Measurements from ENCODE around the gene OPRD1.
"Not testable (repeated sequence)": the region's sequence is repeated elsewhere in the genome, so short reads cannot be mapped to it uniquely, and the experiment has no call there.

Gene OPRD1

GRCh38 chr1:28811766-28812668 lies at the start of gene OPRD1:
TSS of gene OPRD1 (plus strand) at chr1:28812170. CDS start at chr1:28812384, 214 bp downstream.
- no peak within 1 kb of the TSS for H3K4me3 ChIP-seq (ENCODE audit: low read length)
- H3K4me1 ChIP-seq (ENCODE audit: insufficient read depth, low read length) = no peaks in the 10 kb centered on the region
- no peaks in the 10 kb centered on the region for H3K9me3 ChIP-seq (ENCODE audit: low read length)
- H3K36me3 ChIP-seq (ENCODE audit: insufficient read depth, low read length) = no peaks in the 10 kb centered on the region
- no peak within 1 kb of the TSS for H2AFZ ChIP-seq (ENCODE audit: low read depth, low read length)
- H3K27me3 ChIP-seq (ENCODE audit: insufficient read depth, low read length) = peaks cover 66% of the 10 kb centered on the region

GRCh38 chr1:28766532-28767183 lies 45.3 kb upstream of the OPRD1 start:
- H3K36me3 ChIP-seq (ENCODE audit: insufficient read depth, low read length) = peaks cover 60% of the 10 kb centered on the region
- no peaks in the 10 kb centered on the region for H3K4me1 ChIP-seq (ENCODE audit: insufficient read depth, low read length)
- H3K27me3 ChIP-seq (ENCODE audit: insufficient read depth, low read length) = no peaks in the 10 kb centered on the region
- no peak overlapping the region for H3K4me3 ChIP-seq (ENCODE audit: low read length)
- H2AFZ ChIP-seq (ENCODE audit: low read depth, low read length) = no peak overlapping the region
- no peaks in the 10 kb centered on the region for H3K9me3 ChIP-seq (ENCODE audit: low read length)

GRCh38 chr1:28770601-28771165 lies 41.3 kb upstream of the OPRD1 start:
- H3K36me3 ChIP-seq (ENCODE audit: insufficient read depth, low read length) = peaks cover 61% of the 10 kb centered on the region
- no peak overlapping the region for H2AFZ ChIP-seq (ENCODE audit: low read depth, low read length)
- no peaks in the 10 kb centered on the region for H3K27me3 ChIP-seq (ENCODE audit: insufficient read depth, low read length)
- no peak overlapping the region for H3K4me3 ChIP-seq (ENCODE audit: low read length)
- H3K9me3 ChIP-seq (ENCODE audit: low read length) = no peaks in the 10 kb centered on the region
- H3K4me1 ChIP-seq (ENCODE audit: insufficient read depth, low read length) = no peaks in the 10 kb centered on the region

- not testable (repeated sequence) for H3K27me3 ChIP-seq (ENCODE audit: insufficient read depth, low read length); H3K4me3 ChIP-seq (ENCODE audit: low read length); H2AFZ ChIP-seq (ENCODE audit: low read depth, low read length); H3K4me1 ChIP-seq (ENCODE audit: insufficient read depth, low read length); H3K9me3 ChIP-seq (ENCODE audit: low read length)
- H3K36me3 ChIP-seq (ENCODE audit: insufficient read depth, low read length) = peaks cover 50% of the 10 kb centered on the region
These were observed 40.0 kb upstream of the OPRD1 start for GRCh38 chr1:28771921-28772320.

- Histone ChIP-seq H3K4me1 (ENCODE audit: insufficient read depth, low read length) (no peaks in the 10 kb centered on the region), H2AFZ (ENCODE audit: low read depth, low read length) (no peak overlapping the region), H3K27me3 (ENCODE audit: insufficient read depth, low read length) (no peaks in the 10 kb centered on the region), H3K36me3 (ENCODE audit: insufficient read depth, low read length) (peaks cover 49% of the 10 kb centered on the region), H3K4me3 (ENCODE audit: low read length) (no peak overlapping the region), H3K9me3 (ENCODE audit: low read length) (no peaks in the 10 kb centered on the region)
These were observed 38.9 kb upstream of the OPRD1 start for GRCh38 chr1:28773105-28773504.

- Histone ChIP-seq H3K9me3 (ENCODE audit: low read length) (no peaks in the 10 kb centered on the region), H3K4me1 (ENCODE audit: insufficient read depth, low read length) (no peaks in the 10 kb centered on the region), H3K36me3 (ENCODE audit: insufficient read depth, low read length) (peaks cover 30% of the 10 kb centered on the region), H2AFZ (ENCODE audit: low read depth, low read length) (no peak overlapping the region), H3K27me3 (ENCODE audit: insufficient read depth, low read length) (no peaks in the 10 kb centered on the region), H3K4me3 (ENCODE audit: low read length) (no peak overlapping the region)
These were observed 36.6 kb upstream of the OPRD1 start for GRCh38 chr1:28775121-28775942.

GRCh38 chr1:28776341-28776740 lies 35.6 kb upstream of the OPRD1 start:
- H3K4me1 ChIP-seq (ENCODE audit: insufficient read depth, low read length) = no peaks in the 10 kb centered on the region
- no peaks in the 10 kb centered on the region for H3K9me3 ChIP-seq (ENCODE audit: low read length)
- no peak overlapping the region for H2AFZ ChIP-seq (ENCODE audit: low read depth, low read length)
- H3K27me3 ChIP-seq (ENCODE audit: insufficient read depth, low read length) = no peaks in the 10 kb centered on the region
- no peak overlapping the region for H3K4me3 ChIP-seq (ENCODE audit: low read length)
- H3K36me3 ChIP-seq (ENCODE audit: insufficient read depth, low read length) = peaks cover 22% of the 10 kb centered on the region

GRCh38 chr1:28778021-28778420 lies 33.9 kb upstream of the OPRD1 start:
- H3K36me3 ChIP-seq (ENCODE audit: insufficient read depth, low read length) = peaks cover 7% of the 10 kb centered on the region
- H3K27me3 ChIP-seq (ENCODE audit: insufficient read depth, low read length) = no peaks in the 10 kb centered on the region
- no peaks in the 10 kb centered on the region for H3K4me1 ChIP-seq (ENCODE audit: insufficient read depth, low read length)
- H3K9me3 ChIP-seq (ENCODE audit: low read length) = no peaks in the 10 kb centered on the region
- H3K4me3 ChIP-seq (ENCODE audit: low read length) = no peak overlapping the region
- no peak overlapping the region for H2AFZ ChIP-seq (ENCODE audit: low read depth, low read length)

- no peaks in the 10 kb centered on the region for H3K27me3 ChIP-seq (ENCODE audit: insufficient read depth, low read length)
- H3K4me3 ChIP-seq (ENCODE audit: low read length) = no peak overlapping the region
- H3K36me3 ChIP-seq (ENCODE audit: insufficient read depth, low read length) = peaks cover under 1% of the 10 kb centered on the region
- no peak overlapping the region for H2AFZ ChIP-seq (ENCODE audit: low read depth, low read length)
- no peaks in the 10 kb centered on the region for H3K4me1 ChIP-seq (ENCODE audit: insufficient read depth, low read length)
- H3K9me3 ChIP-seq (ENCODE audit: low read length) = no peaks in the 10 kb centered on the region
These were observed 32.1 kb upstream of the OPRD1 start for GRCh38 chr1:28779751-28780408.

GRCh38 chr1:28781305-28781704 lies 30.7 kb upstream of the OPRD1 start:
- Histone ChIP-seq H3K9me3 (ENCODE audit: low read length) (no peaks in the 10 kb centered on the region), H3K4me1 (ENCODE audit: insufficient read depth, low read length) (no peaks in the 10 kb centered on the region), H3K4me3 (ENCODE audit: low read length) (no peak overlapping the region), H3K36me3 (ENCODE audit: insufficient read depth, low read length) (no peaks in the 10 kb centered on the region), H3K27me3 (ENCODE audit: insufficient read depth, low read length) (no peaks in the 10 kb centered on the region), H2AFZ (ENCODE audit: low read depth, low read length) (no peak overlapping the region)

GRCh38 chr1:28782011-28782410 lies 30.0 kb upstream of the OPRD1 start:
- Histone ChIP-seq H3K4me1 (ENCODE audit: insufficient read depth, low read length) (no peaks in the 10 kb centered on the region), H3K9me3 (ENCODE audit: low read length) (no peaks in the 10 kb centered on the region), H3K27me3 (ENCODE audit: insufficient read depth, low read length) (no peaks in the 10 kb centered on the region), H3K36me3 (ENCODE audit: insufficient read depth, low read length) (no peaks in the 10 kb centered on the region), H3K4me3 (ENCODE audit: low read length) (no peak overlapping the region), H2AFZ (ENCODE audit: low read depth, low read length) (no peak overlapping the region)

GRCh38 chr1:28783363-28783762 lies 28.6 kb upstream of the OPRD1 start:
- Histone ChIP-seq H3K4me1 (ENCODE audit: insufficient read depth, low read length) (no peaks in the 10 kb centered on the region), H3K36me3 (ENCODE audit: insufficient read depth, low read length) (no peaks in the 10 kb centered on the region), H3K27me3 (ENCODE audit: insufficient read depth, low read length) (no peaks in the 10 kb centered on the region), H2AFZ (ENCODE audit: low read depth, low read length) (no peak overlapping the region), H3K4me3 (ENCODE audit: low read length) (no peak overlapping the region), H3K9me3 (ENCODE audit: low read length) (no peaks in the 10 kb centered on the region)
